GM10266 (cell line): ENCODE measurements around the gene GRIA4.
"Not testable (repeated sequence)": the region's sequence is repeated elsewhere in the genome, so short reads cannot be mapped to it uniquely, and the experiment has no call there.

Source experiments
- DNase-seq: peaks from one replicate; pipeline ENCODE4 v3.0.0; 2012; ENCODE audit errors: extremely low spot score
- CTCF ChIP-seq: IDR thresholded peaks from 2 replicates; pipeline ENCODE4 v1.5.1; 2012; ENCODE audit warnings: mild to moderate bottlenecking, low read depth; ENCODE audit not compliant: control insufficient read depth, insufficient read depth; ENCODE audit errors: missing control alignments

GRIA4 gene

DNA sequence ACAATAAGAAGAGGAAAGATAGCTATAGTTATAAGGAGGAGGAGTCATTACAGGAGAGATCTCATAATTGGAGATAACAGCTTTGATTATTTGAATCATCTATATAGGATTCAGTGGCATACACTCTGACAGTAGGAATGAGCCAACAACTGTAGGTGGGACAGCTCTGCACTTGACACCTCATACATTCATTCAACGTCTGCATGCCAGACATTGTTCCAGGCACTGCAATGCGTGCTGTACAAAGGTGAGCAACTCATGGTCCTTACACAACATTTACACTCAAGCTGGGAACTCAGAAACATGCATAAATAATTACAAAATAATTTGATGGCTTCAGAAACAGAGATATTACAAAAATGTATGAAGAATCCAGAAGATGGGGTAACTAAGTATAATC, 257.9 kb downstream of the GRIA4 start:
- no peak for TF ChIP-seq CTCF
- no peak for DNase-seq

DNA sequence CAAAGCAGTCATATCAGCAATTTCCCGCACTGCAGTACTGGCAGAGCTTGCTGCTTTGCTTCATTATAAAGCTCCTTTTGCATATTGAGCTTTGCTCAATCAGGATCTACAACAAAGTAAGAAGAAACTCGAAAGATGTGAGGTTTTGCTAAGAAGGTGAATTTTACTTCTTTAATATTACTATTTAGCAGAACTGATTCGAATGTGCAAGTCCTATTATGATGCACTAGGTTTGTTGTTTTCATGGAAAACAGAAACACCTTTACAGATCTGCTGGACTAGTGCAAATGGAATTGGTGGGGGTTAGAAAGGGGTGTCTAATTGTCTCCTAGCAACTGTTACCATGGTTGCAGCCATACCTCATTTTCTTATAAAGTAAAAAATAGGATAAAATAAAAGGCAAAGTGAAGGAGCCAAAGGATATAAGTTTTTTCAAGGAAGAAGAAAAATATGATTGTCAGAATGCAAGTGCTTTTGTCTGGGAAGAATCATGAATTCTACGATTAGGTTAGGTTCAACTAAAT, 259.0 kb downstream of the GRIA4 start:
- TF ChIP-seq CTCF, result no peak
- no peak for DNase-seq

- TF ChIP-seq CTCF, result no peak
- no peak for DNase-seq
Measured at GRCh38 chr11:105870516-105871113, 260.7 kb downstream of the GRIA4 start.

GRCh38 chr11:105878510-105878909, 268.6 kb downstream of the GRIA4 start:
- no peak for TF ChIP-seq CTCF
- no peak for DNase-seq

DNA sequence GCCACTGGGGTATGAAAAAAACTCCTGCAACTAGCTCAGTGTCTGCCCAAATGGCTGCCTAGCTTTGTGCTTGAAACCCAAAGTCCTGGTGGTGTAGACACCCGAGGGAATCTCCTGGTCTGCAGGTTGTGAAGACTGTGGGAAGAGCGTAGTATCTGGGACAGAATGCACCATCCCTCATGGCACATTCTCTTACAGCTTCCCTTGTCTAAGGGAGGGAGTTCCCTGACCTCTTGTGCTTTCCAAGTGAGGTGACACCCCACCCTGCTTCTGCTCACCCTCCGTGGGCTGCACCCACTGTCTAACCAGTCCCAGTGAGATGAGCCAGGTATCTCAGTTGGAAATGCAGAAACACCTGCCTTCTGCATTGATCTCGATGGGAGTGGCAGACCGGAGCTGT, 269.1 kb downstream of the GRIA4 start:
- not testable (repeated sequence) for DNase-seq

GRCh38 chr11:105881027-105881426, 271.2 kb downstream of the GRIA4 start:
- no peak for TF ChIP-seq CTCF
- DNase-seq, result no peak

GRCh38 chr11:105884436-105884835, 274.6 kb downstream of the GRIA4 start:
- no peak for DNase-seq
- no peak for TF ChIP-seq CTCF

DNA sequence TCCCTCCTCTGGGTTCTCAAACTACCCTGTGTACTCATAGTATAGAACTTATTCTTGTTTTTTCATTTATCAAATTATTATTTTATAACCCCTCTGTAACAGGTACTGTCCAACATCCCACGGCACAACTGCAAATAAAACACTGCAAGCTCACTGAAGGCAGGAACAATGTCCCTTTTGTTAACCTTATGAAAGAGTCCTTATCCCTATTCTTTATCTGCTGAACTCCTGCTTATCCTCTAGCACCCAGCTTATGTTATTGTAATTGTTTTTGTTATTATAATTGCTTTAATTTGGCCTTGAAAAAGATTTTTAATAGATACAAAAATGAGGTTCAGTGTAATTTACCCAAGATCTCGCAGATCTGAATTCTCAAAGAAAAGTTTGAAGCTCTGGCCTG, 281.8 kb downstream of the GRIA4 start:
- TF ChIP-seq CTCF, result no peak
- DNase-seq, result no peak
